ENCODE measurements around the gene APLP2.

- no peak for TF ChIP-seq CTCF (IDR thresholded peaks at IDR 0.05; ENCODE audit: poor library complexity)
- TF ChIP-seq EZH2 (IDR thresholded peaks at IDR 0.05; ENCODE audit: borderline replicate concordance): no peak
- TF ChIP-seq EZH2phosphoT487 (IDR thresholded peaks at IDR 0.05; ENCODE audit: low read depth, severe bottlenecking, unreplicated experiment): no peak
Observed at GRCh38 chr11:130180491-130180890, 110.8 kb downstream of the APLP2 start.

Data from hepatocyte (in vitro differentiated cells).